GM19351 (cell line): Measurements from ENCODE around the gene TPBG.

Experiments used
- ATAC-seq: cut with Tn5 transposase; IDR thresholded peaks from one replicate; pipeline ENCODE4 v1.9.1; 2021; ENCODE audit warnings: mild to moderate bottlenecking, moderate library complexity; ENCODE audit not compliant: unreplicated experiment

The TPBG gene

GRCh38 chr6:82363428-82364086 is at the start of gene TPBG:
Gene TPBG (plus strand): TSS chr6:82363817. CDS start chr6:82364962, 1,145 bp downstream.
- ATAC-seq: peak; percentile 46

GRCh38 chr6:82322386-82322785 is 41.2 kb upstream of the TPBG start:
- no peak for ATAC-seq

GRCh38 chr6:82329766-82330165 is 33.9 kb upstream of the TPBG start:
- no peak for ATAC-seq

- no peak for ATAC-seq
These were observed 33.3 kb upstream of the TPBG start for GRCh38 chr6:82330171-82330804.

GRCh38 chr6:82331031-82331773 is 32.4 kb upstream of the TPBG start:
- peak; percentile 72 for ATAC-seq

GRCh38 chr6:82333781-82334180 is 29.8 kb upstream of the TPBG start:
- peak; percentile 50 for ATAC-seq

- no peak for ATAC-seq
These were observed 25.8 kb upstream of the TPBG start for GRCh38 chr6:82337688-82338257.

GRCh38 chr6:82348130-82348529 is 15.5 kb upstream of the TPBG start:
- no peak for ATAC-seq

GRCh38 chr6:82353848-82354247 is 9.8 kb upstream of the TPBG start:
- no peak for ATAC-seq

- no peak for ATAC-seq
These were observed 3.1 kb upstream of the TPBG start for GRCh38 chr6:82360552-82360951.

- no peak for ATAC-seq
These were observed 2.0 kb upstream of the TPBG start for GRCh38 chr6:82361631-82362030.

GRCh38 chr6:82362144-82362543 is 1.5 kb upstream of the TPBG start:
- no peak for ATAC-seq

- no peak for ATAC-seq
These were observed 664 bp upstream of the TPBG start for GRCh38 chr6:82362878-82363427.

- ATAC-seq: peak; percentile 36
These were observed 734 bp downstream of the TPBG start for GRCh38 chr6:82364087-82365015.

- ATAC-seq: peak; percentile 30
These were observed 1.6 kb downstream of the TPBG start for GRCh38 chr6:82365016-82365795.

- ATAC-seq: no peak
These were observed 4.1 kb downstream of the TPBG start for GRCh38 chr6:82367704-82368103.

- ATAC-seq: no peak
These were observed 7.2 kb downstream of the TPBG start for GRCh38 chr6:82370788-82371187.

- ATAC-seq: no peak
These were observed 8.4 kb downstream of the TPBG start for GRCh38 chr6:82371799-82372546.

GRCh38 chr6:82372656-82373055 is 9.0 kb downstream of the TPBG start:
- no peak for ATAC-seq
